Measurements from ENCODE around the gene APC. TPM values are rescaled to one million over a fixed set of nuclear protein-coding genes. Genes with fewer than 3 reads are reported as not detected.

The APC gene
- total RNA-seq, 2 experiments from 2014 or later = 21.8 to 22.8 TPM

- peaks cover 56% of the 10 kb centered on the region for H3K36me3 ChIP-seq (ENCODE audit: insufficient read depth, low read length)
- Mint-ChIP-seq H3K4me3 (no peak overlapping the region), H3K27ac (no peak overlapping the region), H3K9me3 (no peaks in the 10 kb centered on the region), H3K4me1 (ENCODE audit: low read depth) (peaks cover 29% of the 10 kb centered on the region), H3K36me3 (ENCODE audit: low read depth) (peaks cover 41% of the 10 kb centered on the region), H3K27me3 (no peaks in the 10 kb centered on the region)
- peak overlapping the region in 1 of 2 donors; percentile 30 for H3K27ac ChIP-seq (ENCODE audit: low read depth in 1 of 2, low read length in 2 of 2)
- no peaks in the 10 kb centered on the region for H3K27me3 ChIP-seq (ENCODE audit: control insufficient read depth in 1 of 2, insufficient read depth in 2 of 2, low read length in 2 of 2)
- ChIA-PET POLR2A (interaction anchor here (0.6 kb wide), 2 partner anchors 32 to 618 kb away, joined by 3 to 4 read pairs; no protein-coding TSS in a partner anchor), CTCF (interaction anchor here (0.6 to 2.2 kb wide), 2 partner anchors 14 to 19 kb away, joined by 4 to 8 read pairs; partner anchors contain the start of gene SRP19)
- intact Hi-C loops (cut with DNase I, micrococcal nuclease) = loop anchor here in 1 of 2 experiments (5.0 kb wide), 1 partner anchor 37 kb away; no protein-coding TSS in a partner anchor
- ATAC-seq (ENCODE audit: poor library complexity) (no peak), DNase-seq (no peak)
- TF ChIP-seq, protein P1, sequence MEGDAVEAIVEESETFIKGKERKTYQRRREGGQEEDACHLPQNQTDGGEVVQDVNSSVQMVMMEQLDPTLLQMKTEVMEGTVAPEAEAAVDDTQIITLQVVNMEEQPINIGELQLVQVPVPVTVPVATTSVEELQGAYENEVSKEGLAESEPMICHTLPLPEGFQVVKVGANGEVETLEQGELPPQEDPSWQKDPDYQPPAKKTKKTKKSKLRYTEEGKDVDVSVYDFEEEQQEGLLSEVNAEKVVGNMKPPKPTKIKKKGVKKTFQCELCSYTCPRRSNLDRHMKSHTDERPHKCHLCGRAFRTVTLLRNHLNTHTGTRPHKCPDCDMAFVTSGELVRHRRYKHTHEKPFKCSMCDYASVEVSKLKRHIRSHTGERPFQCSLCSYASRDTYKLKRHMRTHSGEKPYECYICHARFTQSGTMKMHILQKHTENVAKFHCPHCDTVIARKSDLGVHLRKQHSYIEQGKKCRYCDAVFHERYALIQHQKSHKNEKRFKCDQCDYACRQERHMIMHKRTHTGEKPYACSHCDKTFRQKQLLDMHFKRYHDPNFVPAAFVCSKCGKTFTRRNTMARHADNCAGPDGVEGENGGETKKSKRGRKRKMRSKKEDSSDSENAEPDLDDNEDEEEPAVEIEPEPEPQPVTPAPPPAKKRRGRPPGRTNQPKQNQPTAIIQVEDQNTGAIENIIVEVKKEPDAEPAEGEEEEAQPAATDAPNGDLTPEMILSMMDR (IDR thresholded peaks at IDR 0.05) = no peak
- no peak overlapping the region for H3K4me3 ChIP-seq (ENCODE audit: low read length)
- peaks cover 17% of the 10 kb centered on the region for H3K4me1 ChIP-seq (ENCODE audit: insufficient read depth, low read length)
- no peaks in the 10 kb centered on the region for H3K9me3 ChIP-seq (ENCODE audit: control insufficient read depth in 1 of 2, insufficient read depth in 1 of 2, low read length in 2 of 2)
Measured at GRCh38 chr5:112880219-112880964, 142.7 kb downstream of the APC start.

- peaks cover 23% of the 10 kb centered on the region for H3K36me3 Mint-ChIP-seq (ENCODE audit: low read depth)
- intact Hi-C loops (cut with DNase I, micrococcal nuclease) = loop anchor here in 1 of 2 experiments (5.0 kb wide), 1 partner anchor 34 kb away; no protein-coding TSS in a partner anchor
- H3K9me3 ChIP-seq (ENCODE audit: control insufficient read depth in 1 of 2, insufficient read depth in 1 of 2, low read length in 2 of 2) = no peaks in the 10 kb centered on the region
- POLR2A ChIA-PET = no interaction called here
- CTCF ChIA-PET = no interaction called here
- ATAC-seq (ENCODE audit: poor library complexity) = no peak
- no peak overlapping the region for H3K4me3 ChIP-seq (ENCODE audit: low read length)
- no peaks in the 10 kb centered on the region for H3K27me3 Mint-ChIP-seq
- peaks cover 68% of the 10 kb centered on the region for H3K36me3 ChIP-seq (ENCODE audit: insufficient read depth, low read length)
- no peak overlapping the region for H3K27ac ChIP-seq (ENCODE audit: low read depth in 1 of 2, low read length in 2 of 2)
- H3K4me3 Mint-ChIP-seq = no peak overlapping the region
- no peak for DNase-seq
- no peaks in the 10 kb centered on the region for H3K27me3 ChIP-seq (ENCODE audit: control insufficient read depth in 1 of 2, insufficient read depth in 2 of 2, low read length in 2 of 2)
- H3K9me3 Mint-ChIP-seq = no peaks in the 10 kb centered on the region
- H3K4me1 Mint-ChIP-seq (ENCODE audit: low read depth) = peaks cover 34% of the 10 kb centered on the region
- TF ChIP-seq, protein P1 (IDR thresholded peaks at IDR 0.05) = no peak
- no peak overlapping the region for H3K27ac Mint-ChIP-seq
- peaks cover 20% of the 10 kb centered on the region for H3K4me1 ChIP-seq (ENCODE audit: insufficient read depth, low read length)
Measured at GRCh38 chr5:112883192-112883591, 145.5 kb downstream of the APC start.

GRCh38 chr5:112885001-112885400 is 147.3 kb downstream of the APC start:
- peaks cover 18% of the 10 kb centered on the region for H3K36me3 Mint-ChIP-seq (ENCODE audit: low read depth)
- peaks cover 32% of the 10 kb centered on the region for H3K4me1 Mint-ChIP-seq (ENCODE audit: low read depth)
- ATAC-seq (ENCODE audit: poor library complexity) (no peak), DNase-seq (no peak)
- H3K27ac Mint-ChIP-seq = peak overlapping the region; percentile 40
- POLR2A ChIA-PET = interaction anchor here (1.3 to 1.5 kb wide), 2 partner anchors 19 to 31 kb away, joined by 4 to 6 read pairs; no protein-coding TSS in a partner anchor
- no peaks in the 10 kb centered on the region for H3K9me3 Mint-ChIP-seq
- CTCF ChIA-PET = no interaction called here
- H3K4me3 Mint-ChIP-seq = no peak overlapping the region
- TF ChIP-seq, protein P1 (IDR thresholded peaks at IDR 0.05) = no peak
- Histone ChIP-seq H3K9me3 (ENCODE audit: control insufficient read depth in 1 of 2, insufficient read depth in 1 of 2, low read length in 2 of 2) (no peaks in the 10 kb centered on the region), H3K27ac (ENCODE audit: low read depth in 1 of 2, low read length in 2 of 2) (no peak overlapping the region), H3K27me3 (ENCODE audit: control insufficient read depth in 1 of 2, insufficient read depth in 2 of 2, low read length in 2 of 2) (no peaks in the 10 kb centered on the region), H3K4me1 (ENCODE audit: insufficient read depth, low read length) (peaks cover 15% of the 10 kb centered on the region), H3K4me3 (ENCODE audit: low read length) (no peak overlapping the region), H3K36me3 (ENCODE audit: insufficient read depth, low read length) (peaks cover 62% of the 10 kb centered on the region)
- H3K27me3 Mint-ChIP-seq = no peaks in the 10 kb centered on the region
- intact Hi-C loops (cut with DNase I, micrococcal nuclease) = no loop called here

Measured in CD4-positive, alpha-beta T cell (primary cell).